GM19043 (cell line): ENCODE data around the gene PALLD.
"Not testable (repeated sequence)": the region's sequence is repeated elsewhere in the genome, so short reads cannot be mapped to it uniquely, and the experiment has no call there.

Experiments used
- ATAC-seq: cut with Tn5 transposase; IDR thresholded peaks from one replicate; pipeline ENCODE4 v1.9.1; 2021; ENCODE audit warnings: low read depth; ENCODE audit not compliant: unreplicated experiment

Gene PALLD

GRCh38 chr4:168917138-168917779 lies 420.4 kb downstream of the PALLD start:
- no peak for ATAC-seq

- no peak for ATAC-seq
Measured at GRCh38 chr4:168919706-168920324, 423.0 kb downstream of the PALLD start.

- no peak for ATAC-seq
Measured at GRCh38 chr4:168920441-168921065, 423.7 kb downstream of the PALLD start.

- peak; percentile 66 for ATAC-seq
Measured at GRCh38 chr4:168923526-168924194, 426.8 kb downstream of the PALLD start.

GRCh38 chr4:168924667-168925066 lies 427.8 kb downstream of the PALLD start:
- ATAC-seq = no peak

GRCh38 chr4:168925789-168926490 lies 429.1 kb downstream of the PALLD start:
- no peak for ATAC-seq

GRCh38 chr4:168928346-168928745 lies 431.5 kb downstream of the PALLD start:
- ATAC-seq = no peak

- ATAC-seq = no peak
Measured at GRCh38 chr4:168928875-168929274, 432.0 kb downstream of the PALLD start.

- no peak for ATAC-seq
Measured at GRCh38 chr4:168930413-168931196, 433.8 kb downstream of the PALLD start.

- no peak for ATAC-seq
Measured at GRCh38 chr4:168931215-168931650, 434.4 kb downstream of the PALLD start.

- ATAC-seq = no peak
Measured at GRCh38 chr4:168932138-168932537, 435.3 kb downstream of the PALLD start.

GRCh38 chr4:168933423-168933822 lies 436.6 kb downstream of the PALLD start:
- ATAC-seq = no peak

- ATAC-seq = not testable (repeated sequence)
Measured at GRCh38 chr4:168937473-168937872, 440.6 kb downstream of the PALLD start.

GRCh38 chr4:168942985-168943384 lies 446.1 kb downstream of the PALLD start:
- ATAC-seq = no peak

GRCh38 chr4:168945291-168945690 lies 448.4 kb downstream of the PALLD start:
- ATAC-seq = no peak

GRCh38 chr4:168952821-168953246 lies 456.0 kb downstream of the PALLD start:
- not testable (repeated sequence) for ATAC-seq

GRCh38 chr4:168955674-168956073 lies 458.8 kb downstream of the PALLD start:
- no peak for ATAC-seq

- ATAC-seq = no peak
Measured at GRCh38 chr4:168960716-168961115, 463.9 kb downstream of the PALLD start.

- ATAC-seq = no peak
Measured at GRCh38 chr4:168972596-168972995, 475.7 kb downstream of the PALLD start.
